Endometrium (tissue), 2 donors: ENCODE data around the gene RAB11A.
A peak's percentile ranks its signal among the peaks of the same experiment; 100 is the strongest.

Experiments used
- FAIRE-seq: peaks from 2 replicates; lab custom pipeline; 2012; peaks lifted over from hg19 to GRCh38; lab: Jason Lieb, UNC
- donor health status: control.
- donor health status: control.

Gene RAB11A

DNA sequence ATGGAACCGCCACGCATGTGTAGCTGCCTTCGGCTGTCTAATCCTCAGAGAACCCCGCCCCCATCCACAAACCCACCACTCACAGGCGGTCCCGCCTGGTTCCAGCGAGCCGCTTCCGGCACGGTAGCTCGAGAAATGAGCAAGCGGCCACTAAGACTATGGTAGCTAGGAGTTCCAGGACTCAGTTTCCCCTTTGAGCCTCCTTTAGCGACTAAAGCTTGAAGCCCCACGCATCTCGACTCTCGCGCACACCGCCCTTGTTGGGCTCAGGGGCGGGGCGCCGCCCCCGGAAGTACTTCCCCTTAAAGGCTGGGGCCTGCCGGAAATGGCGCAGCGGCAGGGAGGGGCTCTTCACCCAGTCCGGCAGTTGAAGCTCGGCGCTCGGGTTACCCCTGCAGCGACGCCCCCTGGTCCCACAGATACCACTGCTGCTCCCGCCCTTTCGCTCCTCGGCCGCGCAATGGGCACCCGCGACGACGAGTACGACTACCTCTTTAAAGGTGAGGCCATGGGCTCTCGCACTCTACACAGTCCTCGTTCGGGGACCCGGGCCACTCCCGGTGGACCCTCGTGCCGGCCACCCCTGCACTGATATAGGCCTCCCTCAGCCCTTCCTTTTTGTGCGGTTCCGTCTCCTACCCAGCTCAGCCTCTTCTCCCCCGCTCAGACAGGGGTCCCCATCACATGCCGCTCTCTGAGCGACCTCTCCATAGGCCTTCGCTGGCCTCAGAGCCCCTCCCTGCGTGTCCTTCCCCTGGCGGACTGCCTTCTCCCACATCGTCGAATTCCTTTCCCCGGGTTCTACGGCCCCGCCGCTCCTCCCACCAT lies at the start of gene RAB11A:
Gene RAB11A, plus strand, starts transcription at position 366 of the 828 bp plus-strand sequence. Its CDS starts 95 bp downstream, at position 461.
- FAIRE-seq, result no peak

DNA sequence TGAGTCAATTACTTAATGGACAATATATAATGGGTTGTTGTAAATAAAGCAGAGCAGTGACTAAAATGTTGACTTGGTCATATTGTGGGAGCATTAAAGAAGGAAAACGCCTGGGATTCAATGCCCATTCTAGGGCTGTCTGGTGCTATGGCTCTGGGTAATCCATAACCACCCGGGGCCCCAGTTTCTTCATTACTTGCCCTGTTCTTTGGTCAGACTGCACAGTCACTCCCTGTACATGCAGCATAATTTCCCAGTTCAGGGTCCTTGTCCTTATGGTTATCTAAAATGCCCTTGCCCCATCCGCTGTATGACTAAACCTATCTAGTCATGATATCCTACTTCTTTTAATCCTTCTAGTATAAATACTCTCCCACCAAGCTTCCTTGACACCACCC lies 49.7 kb upstream of the RAB11A start:
- FAIRE-seq, result no peak

DNA sequence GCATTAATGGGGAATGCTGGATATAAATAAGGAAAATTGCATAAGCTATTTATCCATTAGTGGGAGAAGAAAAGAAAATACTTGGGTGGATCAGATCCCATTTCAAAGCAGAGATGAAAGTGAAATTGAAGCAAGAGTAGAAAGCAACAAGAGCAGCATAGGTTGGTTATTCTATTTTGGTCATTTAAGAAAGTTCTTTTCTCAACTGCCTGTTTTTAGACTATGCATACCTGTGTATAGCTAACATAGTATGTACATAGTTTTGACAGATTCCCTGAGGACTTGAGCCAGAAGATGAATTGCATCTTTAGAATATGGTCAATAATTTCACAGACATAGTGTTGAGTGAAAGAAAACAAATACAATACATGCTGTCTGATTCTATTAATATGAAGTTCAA lies 48.2 kb upstream of the RAB11A start:
- no peak for FAIRE-seq

DNA sequence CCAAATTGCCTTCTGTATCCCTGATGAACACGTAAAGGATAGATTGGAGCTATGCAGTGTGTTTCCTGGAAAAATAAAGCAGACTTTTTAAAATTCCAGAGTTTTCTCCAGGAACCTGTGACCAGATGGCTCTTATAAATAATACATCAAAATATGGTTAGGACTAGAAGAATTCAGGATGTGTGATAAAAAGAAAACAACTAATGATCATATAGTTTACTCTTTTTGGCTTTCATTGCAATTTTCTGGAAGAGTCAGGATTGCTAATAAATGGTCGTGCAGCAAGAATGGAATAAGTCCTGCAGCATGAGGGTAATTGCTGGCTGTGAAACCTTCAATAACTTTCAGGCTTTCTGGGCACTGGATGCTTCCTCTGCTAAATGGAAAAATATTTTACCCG lies 47.0 kb upstream of the RAB11A start:
- no peak for FAIRE-seq

DNA sequence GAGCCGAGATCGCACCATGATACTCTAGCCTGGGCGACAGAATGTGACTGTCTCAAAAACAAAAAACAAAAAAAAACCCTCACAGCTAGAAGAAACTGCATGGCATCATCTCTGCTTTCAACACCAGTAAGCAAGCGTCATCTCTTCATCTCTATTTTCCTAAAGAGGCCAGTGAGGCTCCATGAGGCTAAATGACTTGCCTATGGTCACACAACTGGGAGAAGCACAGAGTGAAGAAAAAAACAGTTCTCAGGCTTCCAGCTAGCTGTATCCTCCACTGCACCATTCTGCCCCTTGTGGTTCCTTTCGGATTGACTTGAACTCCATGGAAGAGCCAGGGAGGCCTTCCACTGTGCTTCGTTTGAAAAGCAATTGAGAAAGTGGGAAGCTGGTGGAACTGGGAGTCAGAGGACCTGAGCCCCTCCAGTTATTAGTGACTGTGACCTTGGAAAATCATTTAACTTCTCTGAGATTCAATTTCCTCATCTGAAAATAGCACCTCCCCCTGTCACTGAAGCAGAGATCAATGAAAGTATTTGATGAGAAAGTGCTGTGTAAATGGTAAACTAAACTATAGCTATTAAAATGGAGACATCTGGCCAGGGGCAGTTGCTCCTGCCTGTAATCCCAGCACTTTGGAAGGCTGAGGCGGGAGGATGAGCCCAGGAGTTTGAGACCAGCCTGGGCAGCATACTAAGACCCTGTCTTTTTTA lies 45.1 kb upstream of the RAB11A start:
- no peak for FAIRE-seq

DNA sequence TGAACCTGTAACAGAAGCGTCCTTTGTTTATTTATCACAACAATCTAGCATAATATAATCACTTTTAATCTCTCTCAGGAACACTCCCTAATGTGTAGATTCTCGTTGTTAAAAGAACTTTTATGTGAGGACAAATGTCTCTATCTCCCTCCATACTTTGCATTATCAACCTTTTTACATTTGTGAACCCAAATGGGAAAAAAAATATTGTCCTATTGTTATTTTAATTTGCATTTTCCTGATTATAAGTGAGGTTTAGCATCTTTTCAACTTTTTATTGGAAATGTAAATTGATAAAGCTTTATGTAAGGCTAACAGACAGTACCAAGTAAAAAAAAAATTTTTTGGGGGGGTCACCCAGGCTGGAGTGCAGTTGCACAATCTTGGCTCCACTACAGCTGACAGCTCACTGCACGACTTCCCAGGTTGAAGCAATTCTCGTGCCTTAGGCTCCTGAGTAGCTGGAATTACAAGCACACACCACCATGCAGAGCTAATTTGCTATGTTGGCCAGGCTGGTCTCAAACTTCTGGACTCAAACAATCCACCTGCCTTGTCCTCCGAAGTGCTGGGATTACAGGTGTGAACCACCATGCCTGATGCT lies 44.2 kb upstream of the RAB11A start:
- FAIRE-seq, result no peak

DNA sequence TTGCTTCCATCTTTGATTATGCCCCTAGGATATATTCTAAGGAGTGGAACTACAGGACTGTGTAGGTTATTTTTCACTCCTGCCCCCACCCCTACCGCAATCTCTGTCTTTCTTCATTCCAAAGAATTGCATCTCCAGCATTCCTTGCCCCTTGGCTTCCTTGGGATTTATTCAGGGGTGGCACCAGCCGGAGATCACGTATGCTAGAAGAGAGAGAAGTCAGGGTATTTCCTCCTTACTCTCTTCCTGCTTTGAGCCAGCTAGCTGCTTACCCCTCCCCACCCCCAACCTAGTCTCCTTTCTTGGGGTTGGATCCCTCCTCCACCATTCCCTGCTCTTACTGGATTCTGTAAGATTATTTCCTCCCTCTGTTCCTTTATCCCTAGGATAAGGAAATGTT lies 42.2 kb upstream of the RAB11A start:
- no peak for FAIRE-seq

DNA sequence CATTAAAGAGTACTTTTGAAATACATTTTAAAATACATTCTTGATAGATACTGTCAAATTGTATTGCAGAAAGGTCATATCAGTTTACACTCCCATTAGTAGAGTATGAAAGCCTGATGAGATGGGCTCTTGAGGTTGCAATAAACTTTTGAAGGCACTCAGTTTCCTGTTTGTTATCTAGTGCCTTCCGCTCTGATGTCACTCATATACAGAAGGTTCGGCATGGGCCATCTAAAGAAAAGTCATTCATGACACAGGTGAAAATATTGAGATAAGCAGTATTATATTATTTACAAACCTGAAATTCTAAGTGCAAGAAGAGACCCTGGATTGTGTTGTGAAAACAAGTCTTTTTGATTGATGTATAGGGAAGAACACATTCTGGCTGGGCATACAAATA lies 40.7 kb upstream of the RAB11A start:
- no peak for FAIRE-seq

DNA sequence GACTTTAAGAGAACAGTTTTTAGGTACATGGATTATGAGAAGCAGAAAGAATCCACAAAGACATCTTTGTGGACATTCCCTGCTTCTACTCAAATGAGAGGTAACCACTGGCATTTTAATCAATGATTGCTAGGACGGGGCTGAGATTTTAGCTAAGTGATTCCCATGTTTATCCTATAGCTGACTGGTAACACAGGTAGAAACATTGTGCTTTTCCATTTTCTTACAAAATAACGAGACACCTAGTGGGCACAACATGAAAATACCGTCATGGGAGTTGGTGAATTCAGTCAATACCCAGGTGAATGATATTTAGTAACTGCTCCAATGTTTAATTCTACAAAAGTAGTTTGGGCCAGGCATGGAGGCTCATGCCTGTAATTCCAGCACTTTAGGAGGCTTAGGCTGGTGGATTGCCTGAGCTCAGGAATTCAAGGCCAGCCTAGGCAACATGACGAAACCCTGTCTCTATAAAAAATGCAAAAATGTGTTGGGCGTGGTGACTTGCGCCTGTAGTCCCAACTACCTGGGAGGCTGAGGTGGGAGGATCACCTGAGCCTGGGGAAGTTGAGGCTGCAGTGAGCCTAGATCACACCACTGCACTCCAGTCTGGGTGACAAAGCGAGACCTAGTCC lies 40.0 kb upstream of the RAB11A start:
- FAIRE-seq, result no peak

DNA sequence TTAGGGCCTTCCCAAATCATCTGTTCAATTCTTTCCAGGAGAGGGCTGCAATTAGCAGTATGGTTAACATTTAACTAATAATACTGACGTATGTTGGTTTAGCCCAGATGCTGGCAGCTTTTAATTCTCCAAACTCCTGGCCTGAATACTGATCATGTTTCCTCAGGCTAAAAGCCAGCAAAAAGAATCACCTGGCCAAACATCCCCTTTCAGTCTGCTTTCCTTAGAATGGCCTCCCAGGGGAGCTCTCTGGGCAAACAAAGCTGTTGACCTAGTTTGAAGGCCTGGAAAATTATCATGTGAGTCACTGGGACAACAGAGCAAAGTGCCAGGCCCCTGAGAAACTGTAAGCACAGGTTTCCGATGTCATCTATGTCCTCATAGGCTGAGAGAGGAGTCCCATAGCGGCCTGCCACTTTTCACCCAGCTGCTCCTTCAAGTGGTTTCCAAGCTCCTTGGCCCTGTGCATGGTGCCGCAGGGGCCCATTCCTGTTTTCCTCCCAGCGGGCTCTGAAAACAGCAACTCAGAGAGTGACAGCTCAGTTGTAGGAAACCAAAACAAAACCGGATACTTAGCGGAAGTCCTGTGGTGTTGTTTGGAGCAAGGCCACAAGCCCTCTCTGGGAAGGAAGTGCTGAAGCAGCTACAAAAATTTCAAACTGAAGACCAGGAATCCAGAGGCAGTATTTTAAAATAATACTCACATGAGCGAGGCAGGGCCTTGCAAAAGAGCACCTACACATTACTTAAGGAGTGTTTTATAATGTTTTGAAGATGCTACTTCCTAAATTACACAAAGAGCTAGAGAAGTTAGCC lies 36.5 kb upstream of the RAB11A start:
- peak; percentile 63 for FAIRE-seq

DNA sequence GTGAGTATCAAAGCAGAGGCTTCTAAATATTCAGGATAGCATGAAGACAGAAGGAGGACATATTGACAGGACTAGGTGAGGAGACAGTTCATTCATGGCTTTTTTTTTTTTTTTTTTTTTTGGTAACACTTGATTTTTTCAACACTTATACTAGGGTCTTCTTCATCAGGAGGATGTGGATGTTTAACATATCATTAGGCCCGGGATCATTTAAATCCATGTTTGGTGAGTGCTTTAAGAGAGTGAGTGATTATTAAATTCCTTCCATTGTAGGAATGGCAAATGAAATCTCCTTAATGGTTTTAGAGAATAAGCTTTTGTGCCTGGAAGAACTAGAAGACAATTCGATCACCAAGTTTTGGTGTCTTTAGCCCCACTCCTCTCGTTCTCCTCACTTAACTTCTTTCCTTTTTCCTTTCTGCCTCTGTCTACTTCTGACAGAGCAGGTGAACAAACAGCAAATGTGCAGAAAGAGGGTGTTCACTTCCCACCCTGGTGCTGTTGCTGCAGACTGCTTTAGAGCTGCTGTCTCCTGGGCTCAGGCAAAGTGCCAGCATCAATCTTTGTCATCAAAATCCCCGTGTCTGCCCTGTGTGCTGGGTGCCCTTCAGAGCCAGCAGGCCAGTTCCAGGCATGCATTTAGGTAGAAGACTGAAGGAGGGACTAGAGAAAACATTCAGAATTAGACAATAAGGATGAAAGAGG lies 35.6 kb upstream of the RAB11A start:
- FAIRE-seq, result no peak

DNA sequence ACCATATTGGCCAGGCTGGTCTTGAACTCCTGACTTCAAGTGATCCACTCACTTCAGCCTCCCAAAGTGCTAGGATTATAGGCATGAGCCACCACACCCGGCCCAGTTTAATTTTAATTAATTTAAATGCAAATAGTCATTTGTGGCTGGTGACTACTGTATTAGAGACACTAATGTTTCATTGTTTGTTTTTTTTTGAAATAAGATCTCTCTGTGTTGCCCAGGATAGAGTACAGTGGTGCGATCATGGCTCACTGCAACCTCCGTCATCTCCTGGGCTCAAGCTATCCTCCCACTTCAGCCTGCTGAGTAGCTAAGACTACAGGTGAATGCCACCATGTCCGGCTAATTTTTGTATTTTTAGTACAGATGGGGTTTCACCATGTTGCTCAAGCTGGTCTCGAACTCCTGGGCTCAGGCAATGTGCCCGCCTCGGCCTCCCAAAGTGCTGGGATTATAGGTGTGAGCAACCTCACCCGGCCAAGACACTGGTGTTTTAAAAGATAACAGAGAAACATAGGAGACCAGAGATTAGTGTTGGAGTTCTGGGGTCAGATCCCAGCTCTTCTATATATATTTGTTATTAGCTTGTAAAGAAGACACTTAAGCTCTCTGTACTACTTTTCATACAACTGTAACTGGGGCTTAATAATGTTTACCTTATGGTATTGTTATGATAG lies 34.5 kb upstream of the RAB11A start:
- no peak for FAIRE-seq

DNA sequence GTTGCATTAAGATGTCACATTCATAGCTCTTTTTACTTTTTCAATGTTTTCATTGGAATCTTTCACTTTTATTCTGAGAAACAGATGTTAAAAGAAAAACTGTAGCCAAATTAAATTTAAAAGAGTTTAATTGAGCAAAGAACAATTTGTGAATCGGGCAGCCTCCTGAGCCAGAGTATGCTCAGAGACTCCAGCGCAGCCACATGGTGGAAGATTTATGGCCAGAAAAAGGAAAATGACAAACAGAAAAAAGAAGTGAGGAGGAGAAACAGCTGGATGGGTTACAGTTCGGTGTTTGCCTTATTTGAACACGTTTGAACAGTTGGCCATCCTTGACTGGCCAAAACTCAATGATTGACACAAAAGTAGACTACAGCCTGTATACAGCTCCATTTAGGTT lies 33.8 kb upstream of the RAB11A start:
- no peak for FAIRE-seq

DNA sequence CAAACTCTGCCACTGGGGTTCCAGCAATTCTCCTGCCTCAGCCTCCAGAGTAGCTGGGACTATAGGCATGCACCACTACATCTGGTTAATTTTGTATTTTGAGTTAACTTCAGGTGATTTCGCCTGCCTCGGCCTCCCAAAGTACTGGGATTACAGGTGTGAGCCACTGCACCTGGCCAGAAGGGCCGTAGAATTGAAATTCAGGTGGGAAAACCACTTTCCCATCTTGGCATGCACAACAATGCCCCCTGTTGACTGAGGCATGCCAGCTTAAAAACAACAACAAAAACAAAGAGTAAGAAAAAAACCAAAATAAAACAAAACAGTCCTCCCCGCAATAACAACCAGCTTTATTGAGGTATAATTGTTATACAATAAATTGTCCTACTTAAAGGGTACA lies 32.6 kb upstream of the RAB11A start:
- FAIRE-seq, result no peak

DNA sequence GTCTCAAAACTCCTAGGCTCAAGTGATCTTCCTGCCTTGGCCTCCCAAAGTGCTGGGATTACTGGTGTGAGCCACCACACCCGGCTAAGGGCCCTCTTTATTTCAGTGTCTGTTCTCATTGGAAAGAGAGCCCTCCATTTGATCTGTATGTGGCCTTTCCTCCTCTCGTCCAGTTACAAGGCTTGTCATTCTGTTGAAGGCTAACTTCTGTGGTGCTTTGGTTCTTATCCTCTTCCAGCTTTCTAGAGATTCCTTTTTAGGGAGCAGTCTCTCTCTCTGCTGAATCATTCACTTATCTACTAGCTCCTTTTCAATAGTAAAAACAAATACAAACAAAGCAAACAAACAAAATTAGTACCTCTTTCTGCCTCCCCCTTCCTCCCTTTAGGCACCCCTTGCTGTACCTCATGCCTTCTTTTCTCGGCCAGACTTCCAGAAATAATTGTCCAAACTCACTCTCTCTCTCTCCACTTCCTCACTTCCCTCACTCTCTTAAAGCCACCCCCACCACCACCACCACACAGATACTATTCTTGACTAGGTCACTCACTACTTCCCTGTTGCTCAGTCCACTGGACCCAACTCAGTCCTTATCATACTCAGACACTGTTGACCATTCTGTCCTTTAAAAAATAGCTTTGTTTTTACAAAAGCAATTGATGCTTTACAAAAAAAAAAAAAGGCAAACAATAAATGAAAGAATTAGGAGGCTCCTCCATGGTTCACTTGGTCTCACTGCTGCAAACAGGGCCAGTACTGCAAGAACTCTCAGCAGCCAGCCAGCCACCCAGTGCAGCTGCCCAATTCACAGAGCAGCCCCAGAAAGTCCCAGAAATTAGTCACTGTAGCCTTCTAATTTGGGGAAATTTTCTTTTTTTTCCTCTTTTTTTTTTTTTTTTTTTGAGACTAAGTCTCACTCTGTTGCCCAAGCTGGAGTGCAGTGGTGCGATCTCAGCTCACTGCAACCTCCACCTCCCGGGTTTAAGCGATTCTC lies 31.7 kb upstream of the RAB11A start:
- FAIRE-seq, result no peak

DNA sequence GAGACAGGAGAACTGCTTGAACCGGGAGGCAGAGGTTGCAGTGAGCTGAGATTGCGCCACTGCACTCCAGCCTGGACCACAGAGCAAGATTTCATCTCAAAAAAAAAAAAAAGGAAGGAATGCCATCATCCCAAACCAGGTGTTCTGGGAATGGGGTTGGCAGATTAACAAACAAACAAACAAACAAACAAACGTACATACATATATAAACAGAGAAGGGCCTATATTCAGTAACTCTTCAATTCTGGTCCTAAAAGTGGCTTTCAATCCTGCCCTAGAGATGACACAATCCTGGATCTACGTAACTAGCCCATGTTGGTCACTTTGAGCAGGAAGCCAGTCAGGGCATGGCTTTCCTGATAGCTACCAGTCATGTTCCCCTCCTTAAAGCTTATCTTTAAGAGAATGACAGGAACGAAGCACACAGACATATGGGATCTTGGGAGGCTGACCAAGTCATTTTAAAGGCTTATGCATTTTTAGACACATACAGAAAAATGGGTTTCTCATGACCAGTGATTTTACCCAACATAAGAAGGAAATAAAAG lies 29.9 kb upstream of the RAB11A start:
- FAIRE-seq, result no peak

DNA sequence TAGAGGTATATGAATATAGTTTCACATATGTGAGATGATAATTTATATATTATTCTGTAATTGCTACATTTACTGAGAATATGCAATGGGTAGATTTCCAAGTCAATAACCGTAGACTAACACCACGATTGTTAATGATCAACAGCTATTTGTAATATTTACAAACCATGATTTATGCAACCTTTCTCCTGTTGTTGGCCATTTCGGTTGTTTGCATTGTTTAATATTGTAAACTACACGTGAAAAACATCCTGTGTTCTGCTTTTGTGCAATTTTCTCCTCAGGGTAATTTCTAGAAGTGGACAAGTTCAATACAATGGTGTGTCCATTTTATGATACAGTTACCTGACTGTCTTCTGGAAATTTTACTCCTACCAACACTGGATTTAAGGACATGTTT lies 29.3 kb upstream of the RAB11A start:
- no peak for FAIRE-seq

DNA sequence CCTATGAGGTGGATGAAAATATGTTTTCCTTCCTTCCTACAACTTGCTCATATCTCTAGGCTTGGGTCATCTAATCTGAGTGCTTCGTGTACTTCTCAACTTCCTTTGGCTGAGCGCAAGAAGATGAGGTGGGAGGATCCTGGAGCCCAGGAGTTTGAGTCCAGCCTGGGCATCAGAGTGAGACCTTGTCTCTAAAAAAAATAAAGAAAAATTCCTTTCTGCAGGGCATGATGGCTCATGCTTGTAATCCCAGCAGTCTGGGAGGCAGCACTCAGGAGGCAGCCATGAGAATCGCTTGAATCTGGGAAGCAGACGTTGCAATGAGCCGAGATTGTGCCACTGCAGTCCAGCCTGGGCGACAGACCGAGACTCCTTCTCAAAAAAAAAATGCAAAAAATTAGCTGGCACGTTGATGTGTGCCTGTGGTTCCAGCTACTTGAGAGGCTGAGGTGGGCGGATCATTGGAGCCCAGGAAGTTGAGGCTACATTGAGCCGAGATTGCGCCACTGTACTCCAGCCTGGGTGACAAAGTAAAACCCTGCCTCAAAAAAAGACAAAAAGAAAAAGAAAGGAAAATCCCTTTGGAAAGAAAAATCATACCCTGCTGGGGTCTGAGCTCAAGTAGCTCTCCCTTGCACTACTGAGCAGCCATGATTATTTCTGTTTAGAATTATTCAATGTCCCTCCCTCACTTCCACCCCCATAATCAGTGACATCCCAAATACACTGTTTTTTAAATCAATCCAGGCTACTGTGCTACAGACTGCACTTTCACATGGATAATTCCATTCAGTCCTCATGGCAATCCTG lies 28.0 kb upstream of the RAB11A start:
- FAIRE-seq, result no peak
